ENCODE measurements around the gene SPOP.
A peak's percentile ranks its signal among the peaks of the same experiment; 100 is the strongest.

Gene SPOP

DNA sequence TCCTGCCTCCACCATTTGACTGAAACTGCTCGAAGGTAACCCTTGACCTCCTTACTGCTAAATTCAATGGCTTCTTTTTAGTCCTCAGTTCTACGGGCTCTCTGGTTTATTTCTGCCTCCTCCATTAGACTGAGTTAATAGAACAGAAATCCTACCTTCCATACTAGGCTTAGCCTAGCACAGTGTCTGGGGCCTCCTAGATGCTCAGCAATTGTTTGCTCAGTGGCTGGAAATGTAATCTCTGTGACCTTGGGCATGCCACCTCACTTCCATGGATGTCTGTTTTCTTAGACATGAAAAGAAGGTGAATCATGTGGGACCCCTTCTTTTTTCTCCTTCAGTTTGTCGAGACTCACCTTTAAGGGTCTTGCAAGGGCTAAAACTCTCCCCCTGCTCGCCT is 82.6 kb downstream of the SPOP start:
- Mint-ChIP-seq H3K9me3 (no peaks in the 10 kb centered on the region), H3K4me1 (no peaks in the 10 kb centered on the region), H3K27me3 (no peaks in the 10 kb centered on the region), H3K27ac (no peak overlapping the region), H3K4me3 (no peak overlapping the region), H3K36me3 (peaks cover 15% of the 10 kb centered on the region)

DNA sequence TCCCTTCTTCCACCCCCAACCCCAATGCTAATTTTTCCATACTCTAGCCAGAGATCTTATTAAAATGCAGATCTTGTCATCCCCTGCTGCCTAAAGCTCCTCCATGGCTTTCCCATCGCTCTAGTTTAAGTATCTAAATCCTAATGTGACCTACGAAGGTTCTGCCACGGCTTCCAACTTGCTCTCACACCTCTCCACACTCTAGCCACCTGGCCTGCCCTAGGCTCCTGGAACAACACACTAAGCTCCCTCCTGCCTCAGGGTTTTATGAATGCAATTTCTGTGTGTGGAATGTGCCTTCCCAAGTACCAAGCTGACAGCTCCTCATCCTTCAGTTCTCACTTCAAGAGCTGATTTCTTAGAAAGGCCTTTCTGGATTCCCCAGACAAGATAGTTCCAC is 85.6 kb downstream of the SPOP start:
- H3K36me3 Mint-ChIP-seq: peaks cover 12% of the 10 kb centered on the region

DNA sequence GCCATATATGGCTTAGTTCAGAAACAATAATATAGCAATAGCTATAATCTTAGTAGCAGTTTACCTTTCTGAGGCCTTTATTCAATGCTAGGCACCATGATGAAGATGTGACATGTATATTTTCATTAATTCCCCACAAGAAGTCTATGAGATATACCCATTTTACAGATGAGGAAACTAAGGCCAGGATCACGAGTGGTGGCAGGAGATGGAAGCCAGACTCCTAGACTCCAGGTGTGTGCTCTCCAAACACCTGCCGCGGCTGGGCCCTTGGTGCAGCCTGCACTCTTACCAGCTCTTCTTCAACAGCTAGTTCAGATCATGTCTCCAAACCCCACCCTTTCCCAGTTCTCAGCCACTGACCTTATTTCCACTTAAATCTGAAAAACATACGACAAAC is 87.0 kb downstream of the SPOP start:
- Mint-ChIP-seq H3K4me1 (no peaks in the 10 kb centered on the region), H3K36me3 (peaks cover 7% of the 10 kb centered on the region), H3K27ac (no peak overlapping the region), H3K9me3 (no peaks in the 10 kb centered on the region), H3K4me3 (no peak overlapping the region), H3K27me3 (no peaks in the 10 kb centered on the region)

More for the DNA sequence above, 85.6 kb downstream of the SPOP start:
- H3K9me3 Mint-ChIP-seq: no peaks in the 10 kb centered on the region
- no peak overlapping the region for H3K27ac Mint-ChIP-seq
- H3K4me1 Mint-ChIP-seq: no peaks in the 10 kb centered on the region
- no peaks in the 10 kb centered on the region for H3K27me3 Mint-ChIP-seq
- no peak overlapping the region for H3K4me3 Mint-ChIP-seq

DNA sequence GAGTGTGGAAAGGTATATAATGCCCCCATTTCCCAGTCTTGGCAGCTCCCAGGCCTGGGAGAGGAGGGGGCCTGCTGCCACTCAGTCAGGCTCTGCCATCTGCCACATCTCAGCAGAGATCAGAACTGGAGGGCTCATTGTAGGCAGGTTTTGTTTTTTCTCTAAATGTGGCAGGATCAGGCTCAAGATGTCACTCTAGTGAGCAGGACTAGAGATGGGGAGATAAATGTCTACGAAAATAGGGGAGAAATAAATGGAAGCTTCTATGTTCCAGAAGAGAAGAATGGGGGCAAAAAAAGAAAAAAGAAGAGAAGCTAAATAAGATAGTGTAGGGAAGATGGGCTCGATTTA is 88.3 kb downstream of the SPOP start:
- Mint-ChIP-seq H3K4me1 (no peaks in the 10 kb centered on the region), H3K36me3 (peaks cover 7% of the 10 kb centered on the region), H3K27ac (no peak overlapping the region), H3K27me3 (no peaks in the 10 kb centered on the region), H3K4me3 (no peak overlapping the region), H3K9me3 (no peaks in the 10 kb centered on the region)

DNA sequence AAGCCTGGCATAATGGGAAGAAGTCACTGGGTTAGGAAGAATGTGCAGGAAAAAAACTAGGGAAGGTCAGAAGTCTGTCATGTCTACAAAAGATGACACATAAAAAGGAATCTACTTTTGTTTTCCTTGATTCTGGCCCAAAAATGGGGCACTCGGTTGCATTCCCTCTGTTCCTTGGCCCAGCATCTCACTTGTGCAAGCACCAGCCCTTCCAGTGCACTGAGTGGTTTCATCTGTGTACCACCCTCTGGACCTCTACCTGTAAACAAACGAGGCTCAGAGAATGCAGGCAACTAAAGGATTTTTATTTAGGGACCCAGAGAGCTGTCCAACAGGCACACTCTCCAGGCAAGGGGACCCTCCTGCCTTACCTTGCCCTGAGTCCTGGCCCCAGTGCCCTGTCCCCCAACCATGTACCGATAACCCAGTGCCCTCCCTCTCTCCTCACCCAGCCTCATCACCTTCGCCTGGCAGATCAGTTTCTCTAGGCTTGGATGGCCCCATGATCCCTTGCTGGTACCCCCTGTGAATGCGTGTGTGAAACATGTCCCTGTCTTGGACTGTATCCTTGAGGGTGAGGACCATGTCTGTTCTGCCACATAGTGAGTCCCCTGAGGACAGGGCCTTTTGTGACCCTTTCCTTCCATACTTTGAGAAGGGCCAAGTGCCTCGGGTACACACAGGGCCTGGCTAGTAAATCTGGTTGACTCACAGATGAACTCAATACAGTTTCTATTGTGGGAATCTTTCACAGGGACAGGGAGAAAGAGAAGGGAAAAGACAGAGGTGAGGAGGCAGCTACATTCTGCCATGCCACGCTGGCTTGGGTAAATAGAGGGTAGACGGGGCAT is 88.9 kb downstream of the SPOP start:
- Mint-ChIP-seq H3K27me3 (no peaks in the 10 kb centered on the region), H3K4me1 (no peaks in the 10 kb centered on the region), H3K9me3 (no peaks in the 10 kb centered on the region), H3K36me3 (peaks cover 7% of the 10 kb centered on the region), H3K27ac (peak overlapping the region; percentile 43), H3K4me3 (no peak overlapping the region)

DNA sequence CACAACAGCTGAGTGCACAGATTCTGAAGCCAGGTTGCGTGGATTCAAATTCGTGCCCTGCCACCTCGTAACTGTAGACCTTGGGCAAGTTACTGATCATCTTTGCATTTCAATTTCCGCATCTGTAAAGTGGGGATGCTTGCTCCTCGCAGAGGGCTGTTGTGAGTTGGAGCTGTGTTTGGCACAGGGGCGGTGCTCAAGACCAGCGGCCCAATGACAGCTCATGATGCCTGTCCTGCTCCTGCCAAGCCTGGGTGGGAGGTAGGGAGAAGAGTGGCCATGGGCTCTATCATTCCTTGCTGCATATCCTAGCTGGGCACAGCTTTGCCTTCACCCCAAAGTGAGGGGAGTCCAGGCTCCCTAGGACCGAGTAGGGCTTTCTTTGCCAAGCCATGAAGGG is 89.6 kb downstream of the SPOP start:
- Mint-ChIP-seq H3K27ac (peak overlapping the region; percentile 43), H3K27me3 (no peaks in the 10 kb centered on the region), H3K4me1 (no peaks in the 10 kb centered on the region), H3K36me3 (peaks cover 7% of the 10 kb centered on the region), H3K4me3 (no peak overlapping the region), H3K9me3 (no peaks in the 10 kb centered on the region)

DNA sequence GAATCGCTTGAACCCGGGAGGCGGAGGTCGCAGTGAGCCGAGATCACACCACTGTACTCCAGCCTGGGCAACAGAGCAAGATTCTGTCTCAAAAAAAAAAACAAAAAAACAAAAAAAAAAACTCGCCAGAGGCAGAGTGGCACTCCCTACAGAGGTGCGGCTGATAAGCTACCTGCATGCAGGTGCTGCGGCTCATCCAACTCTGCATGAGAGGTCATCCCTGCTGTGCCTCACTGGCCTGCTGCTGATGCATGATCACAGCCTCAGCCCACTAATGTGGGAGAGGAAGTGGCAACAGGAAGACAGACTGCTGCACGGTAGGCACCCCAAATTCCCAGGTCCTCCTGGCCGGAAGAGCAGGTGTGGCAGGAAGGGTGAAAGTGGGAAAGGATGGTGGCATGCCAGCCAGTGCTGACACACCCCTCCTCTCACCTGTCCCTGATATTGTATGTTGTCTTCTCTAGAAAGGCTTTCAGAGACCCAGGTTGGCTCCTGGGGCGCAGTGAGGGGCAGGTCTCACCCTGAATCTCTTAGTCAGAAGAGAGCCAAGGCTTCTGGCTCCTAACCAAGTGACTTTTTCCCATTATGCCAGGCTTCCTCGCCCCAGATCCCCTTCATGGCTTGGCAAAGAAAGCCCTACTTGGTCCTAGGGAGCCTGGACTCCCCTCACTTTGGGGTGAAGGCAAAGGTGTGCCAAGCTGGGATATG is 90.4 kb downstream of the SPOP start:
- no peaks in the 10 kb centered on the region for H3K27me3 Mint-ChIP-seq
- H3K9me3 Mint-ChIP-seq: no peaks in the 10 kb centered on the region
- H3K4me3 Mint-ChIP-seq: no peak overlapping the region
- no peak overlapping the region for H3K27ac Mint-ChIP-seq
- no peaks in the 10 kb centered on the region for H3K4me1 Mint-ChIP-seq
- peaks cover 5% of the 10 kb centered on the region for H3K36me3 Mint-ChIP-seq

DNA sequence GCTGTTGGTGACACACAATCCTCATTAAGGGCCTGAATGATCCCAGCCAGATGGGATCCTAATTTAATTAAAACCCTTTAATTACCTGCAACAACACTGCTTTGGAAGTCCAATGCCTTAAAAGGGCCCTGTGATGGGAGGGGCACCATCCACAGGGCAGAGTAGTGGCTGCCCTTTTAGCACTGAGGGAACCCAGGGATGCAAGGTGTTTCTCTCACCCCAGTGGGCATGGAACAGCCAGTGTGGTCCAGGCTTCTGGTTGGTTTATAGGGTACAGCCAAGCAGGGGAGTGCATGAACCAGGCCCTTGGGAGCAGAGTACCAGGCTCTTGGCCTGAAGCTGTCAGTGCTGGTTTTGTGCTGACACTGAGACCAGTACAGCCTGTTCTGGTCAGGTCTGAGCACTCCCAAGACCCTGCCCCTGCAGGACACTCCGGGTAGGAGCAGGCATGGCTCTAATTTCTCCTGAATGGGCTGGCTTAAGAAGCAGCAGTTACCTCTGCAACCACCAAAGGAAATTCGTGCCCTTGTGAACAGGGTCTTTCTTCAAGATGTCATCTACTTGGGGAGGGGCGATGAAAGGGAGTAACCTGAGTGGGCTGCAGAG is 92.4 kb downstream of the SPOP start:
- no peaks in the 10 kb centered on the region for H3K27me3 Mint-ChIP-seq
- H3K9me3 Mint-ChIP-seq: no peaks in the 10 kb centered on the region
- H3K4me3 Mint-ChIP-seq: no peak overlapping the region
- H3K27ac Mint-ChIP-seq: no peak overlapping the region
- no peaks in the 10 kb centered on the region for H3K36me3 Mint-ChIP-seq
- no peaks in the 10 kb centered on the region for H3K4me1 Mint-ChIP-seq

DNA sequence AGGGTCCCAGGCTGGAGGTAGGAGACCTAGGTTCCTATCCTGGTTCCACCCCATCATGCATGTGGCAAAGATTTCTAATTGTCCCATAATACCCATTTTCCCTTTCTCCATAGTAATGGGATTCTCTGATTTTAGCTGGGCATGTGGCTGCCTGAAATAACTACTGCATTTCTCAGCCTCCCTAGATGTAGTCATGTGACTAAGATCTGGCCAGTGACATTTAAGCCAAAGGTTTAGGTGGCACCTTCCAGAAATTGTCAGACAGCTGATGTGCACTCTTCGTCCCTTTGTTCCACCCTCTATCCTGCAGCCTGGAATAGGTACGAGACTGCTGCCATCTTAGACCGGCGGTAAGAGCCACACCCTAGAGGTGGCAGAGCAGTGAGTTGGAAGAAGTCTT is 94.0 kb downstream of the SPOP start:
- Mint-ChIP-seq H3K4me1 (no peaks in the 10 kb centered on the region), H3K27me3 (no peaks in the 10 kb centered on the region), H3K36me3 (no peaks in the 10 kb centered on the region), H3K9me3 (no peaks in the 10 kb centered on the region), H3K4me3 (no peak overlapping the region), H3K27ac (no peak overlapping the region)

DNA sequence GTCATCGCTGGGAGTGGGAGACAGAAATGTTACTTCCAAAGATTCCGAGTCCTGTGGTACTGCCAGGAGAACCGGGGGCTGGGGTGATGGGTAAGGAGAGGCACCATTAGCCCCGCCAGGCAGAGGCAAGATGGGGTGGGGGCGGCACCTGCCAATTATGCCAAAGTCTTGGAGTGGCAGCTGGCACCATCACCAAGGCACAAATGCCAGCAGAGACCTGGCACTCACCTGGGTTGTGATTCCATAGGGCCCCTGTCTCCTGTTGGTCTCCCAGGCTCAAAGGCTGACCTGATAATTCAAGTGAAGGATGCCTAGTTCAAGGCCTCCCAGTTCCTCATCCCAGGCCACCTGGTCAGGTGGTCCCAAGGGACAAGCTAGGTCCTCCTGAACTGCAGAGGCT is 94.7 kb downstream of the SPOP start:
- H3K36me3 Mint-ChIP-seq: no peaks in the 10 kb centered on the region
- H3K4me3 Mint-ChIP-seq: no peak overlapping the region
- H3K27me3 Mint-ChIP-seq: peaks cover 1% of the 10 kb centered on the region
- H3K9me3 Mint-ChIP-seq: no peaks in the 10 kb centered on the region
- H3K4me1 Mint-ChIP-seq: no peaks in the 10 kb centered on the region
- no peak overlapping the region for H3K27ac Mint-ChIP-seq

DNA sequence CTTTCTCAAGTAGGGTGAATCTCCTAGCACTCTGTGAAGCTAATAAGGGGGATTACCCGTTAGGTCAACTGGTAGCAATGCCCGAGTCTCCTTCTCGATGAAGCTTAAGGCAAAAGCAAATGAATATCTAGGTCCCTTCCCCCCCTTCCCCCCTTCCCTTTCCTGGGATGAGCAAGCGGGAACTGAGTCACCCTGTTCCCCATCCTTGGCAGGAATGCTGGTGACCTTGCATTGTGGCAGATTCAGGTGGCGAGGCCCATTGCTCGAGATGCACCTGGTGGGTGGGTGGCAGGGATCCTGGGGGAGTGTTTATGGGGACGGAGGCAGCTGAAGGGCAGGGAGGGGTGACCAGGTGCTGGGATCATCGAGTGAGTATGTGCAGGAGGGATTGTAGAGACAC is 95.1 kb downstream of the SPOP start:
- Mint-ChIP-seq H3K27me3 (peaks cover 2% of the 10 kb centered on the region), H3K36me3 (no peaks in the 10 kb centered on the region), H3K4me1 (no peaks in the 10 kb centered on the region), H3K4me3 (no peak overlapping the region), H3K27ac (no peak overlapping the region), H3K9me3 (no peaks in the 10 kb centered on the region)

DNA sequence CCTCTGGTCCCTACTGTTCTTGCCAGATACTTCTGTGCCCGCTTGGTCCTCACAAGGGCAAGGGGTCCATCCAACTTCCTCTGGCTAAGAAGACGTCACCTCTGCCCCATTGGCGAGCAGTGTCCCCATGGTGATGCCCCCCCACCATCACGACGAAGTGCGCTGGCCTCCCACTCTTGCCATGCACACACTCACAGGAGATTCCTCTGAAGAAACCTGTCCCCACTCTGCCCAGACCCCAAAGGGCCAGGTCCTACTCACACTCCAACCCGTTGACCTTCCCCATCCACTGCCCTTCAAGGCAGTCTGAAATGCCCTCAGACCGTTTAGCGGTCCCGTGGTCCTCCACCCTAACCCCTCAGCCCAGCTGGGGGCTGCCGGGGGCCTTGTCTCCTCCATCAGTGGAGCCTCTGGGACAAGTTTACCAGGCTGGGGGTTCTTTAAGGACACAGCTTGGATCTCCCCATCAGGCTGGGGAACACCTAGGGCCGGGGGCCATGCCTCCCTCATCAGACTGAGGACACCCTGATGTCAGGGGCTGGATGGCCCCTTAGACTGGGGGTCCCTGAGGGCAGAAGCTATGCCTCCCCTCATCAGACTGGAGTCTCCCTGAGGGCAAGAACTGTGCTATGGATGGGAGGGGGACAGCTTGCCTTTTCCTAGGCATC is 95.7 kb downstream of the SPOP start:
- Mint-ChIP-seq H3K4me3 (no peak overlapping the region), H3K36me3 (no peaks in the 10 kb centered on the region), H3K27me3 (peaks cover 7% of the 10 kb centered on the region), H3K4me1 (no peaks in the 10 kb centered on the region), H3K9me3 (no peaks in the 10 kb centered on the region), H3K27ac (no peak overlapping the region)

DNA sequence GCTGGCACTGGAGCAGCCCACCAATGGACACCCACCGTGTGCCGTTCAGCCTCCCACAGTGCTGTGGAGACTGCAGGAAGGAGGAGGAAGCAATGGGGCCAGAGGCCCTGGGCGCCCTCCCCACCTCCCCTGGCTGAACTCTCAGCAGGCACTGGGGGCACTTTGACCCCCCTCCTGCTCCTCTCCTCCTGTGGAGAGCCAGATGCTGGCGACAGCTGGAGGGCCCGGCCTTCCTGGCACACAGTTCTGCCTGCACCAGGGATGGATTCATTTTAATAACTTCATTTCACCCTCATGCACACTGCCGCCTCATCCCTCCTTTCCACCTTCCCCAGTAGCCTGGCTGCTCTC is 96.3 kb downstream of the SPOP start:
- peaks cover 10% of the 10 kb centered on the region for H3K27me3 Mint-ChIP-seq
- H3K27ac Mint-ChIP-seq: no peak overlapping the region
- no peak overlapping the region for H3K4me3 Mint-ChIP-seq
- H3K36me3 Mint-ChIP-seq: no peaks in the 10 kb centered on the region
- no peaks in the 10 kb centered on the region for H3K9me3 Mint-ChIP-seq
- H3K4me1 Mint-ChIP-seq: peaks cover 3% of the 10 kb centered on the region

DNA sequence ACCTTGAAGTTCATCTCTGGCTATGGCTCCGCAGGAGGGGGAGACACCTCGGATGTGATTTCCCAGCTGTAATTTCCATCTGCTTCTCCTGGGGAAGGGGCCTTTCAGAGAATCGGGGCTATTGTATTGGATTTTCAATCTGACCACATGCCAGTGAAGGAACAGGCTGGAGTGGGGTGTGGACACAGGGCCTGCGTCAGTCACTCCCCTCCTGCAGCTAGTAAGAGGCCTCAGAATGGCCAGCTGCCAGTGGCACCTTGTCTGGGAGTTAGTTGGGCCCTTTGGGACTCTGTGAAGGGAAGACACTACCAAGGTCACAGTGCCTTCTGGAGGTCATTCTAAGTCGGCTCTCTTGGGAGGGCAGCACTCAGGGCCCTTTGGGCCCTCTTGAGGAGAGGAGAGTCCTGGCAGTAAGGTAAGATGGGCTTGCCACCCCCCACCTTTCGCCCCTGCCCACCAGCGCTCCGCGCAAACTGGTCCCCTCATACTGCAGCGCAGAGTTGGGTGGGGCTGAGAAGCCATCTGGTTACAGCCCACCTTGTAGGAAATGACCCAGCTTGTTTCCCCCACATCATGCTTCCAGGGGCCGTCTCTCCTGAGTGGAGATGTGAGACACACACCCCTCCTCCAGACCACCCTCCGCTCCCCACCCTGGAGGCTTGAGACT is 96.8 kb downstream of the SPOP start:
- no peak overlapping the region for H3K27ac Mint-ChIP-seq
- peaks cover 3% of the 10 kb centered on the region for H3K4me1 Mint-ChIP-seq
- H3K27me3 Mint-ChIP-seq: peaks cover 10% of the 10 kb centered on the region
- no peaks in the 10 kb centered on the region for H3K9me3 Mint-ChIP-seq
- no peaks in the 10 kb centered on the region for H3K36me3 Mint-ChIP-seq
- no peak overlapping the region for H3K4me3 Mint-ChIP-seq

DNA sequence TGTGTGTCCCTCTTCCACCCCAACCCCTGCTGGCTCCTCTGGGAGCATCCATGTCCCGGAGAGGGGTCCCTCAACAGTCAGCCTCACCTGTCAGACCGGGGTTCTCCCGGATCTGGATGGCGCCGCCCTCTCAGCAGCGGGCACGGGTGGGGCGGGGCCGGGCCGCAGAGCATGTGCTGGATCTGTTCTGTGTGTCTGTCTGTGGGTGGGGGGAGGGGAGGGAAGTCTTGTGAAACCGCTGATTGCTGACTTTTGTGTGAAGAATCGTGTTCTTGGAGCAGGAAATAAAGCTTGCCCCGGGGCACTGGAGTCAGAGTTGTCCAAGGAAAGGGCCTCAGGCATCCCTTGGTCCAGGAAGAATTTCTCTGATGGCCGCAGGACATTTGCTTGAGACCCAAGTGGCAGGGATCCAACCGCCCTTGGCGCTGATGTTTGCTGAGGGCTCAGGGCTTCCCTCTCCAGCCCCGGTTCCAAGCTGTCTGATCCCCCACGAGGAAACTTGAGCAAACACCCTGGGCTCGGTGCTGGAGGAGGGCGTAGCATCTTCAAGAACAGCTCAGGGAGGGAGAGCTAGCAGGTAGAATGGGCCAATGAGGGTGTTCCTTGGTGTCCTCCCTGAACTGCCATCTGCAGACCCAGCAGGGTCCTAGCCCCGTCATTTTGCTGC is 97.7 kb downstream of the SPOP start:
- Mint-ChIP-seq H3K4me1 (peaks cover 3% of the 10 kb centered on the region), H3K27ac (no peak overlapping the region), H3K9me3 (no peaks in the 10 kb centered on the region), H3K4me3 (no peak overlapping the region), H3K36me3 (no peaks in the 10 kb centered on the region), H3K27me3 (peaks cover 12% of the 10 kb centered on the region)
